ENCODE data around the gene SMC1B.
"Not testable (repeated sequence)": the region's sequence is repeated elsewhere in the genome, so short reads cannot be mapped to it uniquely, and the experiment has no call there.

SMC1B gene

DNA sequence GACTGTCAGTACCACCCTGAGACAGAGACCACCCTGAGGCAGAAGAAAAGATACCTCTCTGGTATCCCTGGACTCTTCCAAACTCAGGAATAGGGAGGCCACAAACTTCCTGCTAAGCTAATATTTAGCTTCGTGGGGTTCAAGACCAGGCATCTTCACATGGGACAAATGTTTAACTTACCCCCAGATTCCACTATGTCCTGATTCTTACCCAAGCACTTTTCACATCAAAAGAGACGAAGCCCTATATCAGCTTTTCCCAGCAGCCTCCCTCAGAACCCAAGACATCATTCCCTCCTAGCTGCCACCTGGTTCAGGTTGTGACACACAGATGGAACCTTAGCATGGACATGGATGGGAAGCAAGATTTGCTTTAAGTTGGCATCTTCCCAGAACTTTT lies 32.1 kb downstream of the SMC1B start:
- H3K4me3 ChIP-seq (replicated peaks; ENCODE audit: low read depth, low read length), result no peak overlapping the region
- TF ChIP-seq, protein P1, sequence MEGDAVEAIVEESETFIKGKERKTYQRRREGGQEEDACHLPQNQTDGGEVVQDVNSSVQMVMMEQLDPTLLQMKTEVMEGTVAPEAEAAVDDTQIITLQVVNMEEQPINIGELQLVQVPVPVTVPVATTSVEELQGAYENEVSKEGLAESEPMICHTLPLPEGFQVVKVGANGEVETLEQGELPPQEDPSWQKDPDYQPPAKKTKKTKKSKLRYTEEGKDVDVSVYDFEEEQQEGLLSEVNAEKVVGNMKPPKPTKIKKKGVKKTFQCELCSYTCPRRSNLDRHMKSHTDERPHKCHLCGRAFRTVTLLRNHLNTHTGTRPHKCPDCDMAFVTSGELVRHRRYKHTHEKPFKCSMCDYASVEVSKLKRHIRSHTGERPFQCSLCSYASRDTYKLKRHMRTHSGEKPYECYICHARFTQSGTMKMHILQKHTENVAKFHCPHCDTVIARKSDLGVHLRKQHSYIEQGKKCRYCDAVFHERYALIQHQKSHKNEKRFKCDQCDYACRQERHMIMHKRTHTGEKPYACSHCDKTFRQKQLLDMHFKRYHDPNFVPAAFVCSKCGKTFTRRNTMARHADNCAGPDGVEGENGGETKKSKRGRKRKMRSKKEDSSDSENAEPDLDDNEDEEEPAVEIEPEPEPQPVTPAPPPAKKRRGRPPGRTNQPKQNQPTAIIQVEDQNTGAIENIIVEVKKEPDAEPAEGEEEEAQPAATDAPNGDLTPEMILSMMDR (IDR thresholded peaks at IDR 0.05; ENCODE audit: low read depth, low read length, missing control alignments), result no peak
- no peak for DNase-seq (ENCODE audit: extremely low read depth, low read depth)

DNA sequence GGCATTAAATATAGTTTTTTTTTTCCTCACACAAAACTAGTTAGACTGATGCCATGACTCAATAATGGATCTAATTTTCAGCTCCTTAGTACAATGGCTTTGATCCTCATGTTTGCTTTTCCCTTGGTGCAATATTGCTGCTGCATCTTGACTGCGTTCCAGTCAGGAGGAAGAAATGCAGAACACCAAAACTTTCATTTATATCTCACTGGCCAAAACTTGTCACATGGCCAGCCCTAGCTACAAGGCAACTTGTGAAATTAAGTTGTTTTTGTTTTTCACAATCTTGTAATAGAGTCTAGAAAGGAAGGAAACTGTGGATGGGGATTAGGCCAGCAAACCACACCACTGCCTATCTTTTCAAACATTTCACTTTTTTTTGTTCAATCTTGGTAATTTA lies 36.7 kb downstream of the SMC1B start:
- H3K4me3 ChIP-seq (replicated peaks; ENCODE audit: low read depth, low read length), result no peak overlapping the region
- TF ChIP-seq, protein P1 (IDR thresholded peaks at IDR 0.05; ENCODE audit: low read depth, low read length, missing control alignments), result no peak
- no peak for DNase-seq (ENCODE audit: extremely low read depth, low read depth)

DNA sequence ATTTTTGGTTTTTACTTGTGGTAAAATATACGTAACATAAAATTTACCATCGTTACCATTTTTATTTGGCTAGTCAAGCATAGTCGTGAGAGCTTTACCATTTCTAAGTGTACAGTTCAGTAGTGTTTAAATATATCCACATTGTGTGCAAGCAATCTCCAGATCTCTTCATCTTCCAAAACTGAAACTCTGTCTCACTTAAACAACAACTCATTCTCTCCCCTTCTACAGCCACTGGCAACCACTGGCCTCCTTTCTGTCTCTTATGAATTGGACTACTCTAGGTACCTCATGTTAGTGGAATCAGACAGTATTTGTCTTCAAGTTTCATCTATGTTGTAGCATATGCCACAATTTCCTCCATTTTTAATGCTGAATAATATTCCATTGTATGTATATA lies 37.4 kb downstream of the SMC1B start:
- TF ChIP-seq, protein P1 (IDR thresholded peaks at IDR 0.05; ENCODE audit: low read depth, low read length, missing control alignments), result no peak
- H3K4me3 ChIP-seq (replicated peaks; ENCODE audit: low read depth, low read length), result no peak overlapping the region
- no peak for DNase-seq (ENCODE audit: extremely low read depth, low read depth)

DNA sequence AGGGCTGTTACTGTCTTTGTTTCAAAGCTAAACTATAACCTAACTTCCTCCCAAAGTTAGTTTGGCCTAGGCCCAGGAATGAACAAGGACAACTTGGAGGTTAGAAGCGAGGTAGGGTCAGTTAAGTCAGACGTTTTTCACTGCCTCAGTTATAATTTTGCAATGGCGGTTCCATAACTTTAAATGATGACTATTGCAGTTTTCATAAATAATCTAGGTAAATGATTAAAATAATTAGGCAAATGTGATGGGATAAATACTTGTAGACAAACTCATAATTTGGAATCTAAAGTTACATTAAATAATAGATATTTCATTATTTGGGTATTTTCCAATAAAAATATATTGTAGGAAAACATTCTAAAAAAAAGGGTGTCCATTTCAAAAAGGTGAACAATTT lies 39.8 kb downstream of the SMC1B start:
- not testable (repeated sequence) for DNase-seq (ENCODE audit: extremely low read depth, low read depth)

DNA sequence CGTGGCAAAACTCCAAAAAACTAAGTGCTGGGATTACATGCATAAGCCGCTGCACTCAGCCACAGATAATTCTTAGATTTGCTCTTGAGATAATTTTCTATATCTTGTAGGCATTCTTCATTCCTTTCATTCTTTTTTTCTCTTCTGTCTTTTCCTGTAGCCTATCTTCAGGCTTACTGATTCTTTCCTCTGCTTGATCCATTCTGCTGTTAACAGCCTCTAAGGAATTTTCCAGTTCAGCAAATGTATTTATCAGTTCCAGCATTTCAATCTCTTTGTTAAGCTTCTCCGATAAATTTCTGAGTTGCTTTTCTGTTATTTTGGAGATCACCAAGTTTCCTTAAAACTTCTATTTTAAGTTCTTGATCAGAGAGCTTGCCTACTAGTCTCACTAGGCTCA lies 46.7 kb downstream of the SMC1B start:
- DNase-seq (ENCODE audit: extremely low read depth, low read depth), result no peak
- H3K4me3 ChIP-seq (replicated peaks; ENCODE audit: low read depth, low read length), result no peak overlapping the region
- TF ChIP-seq, protein P1 (IDR thresholded peaks at IDR 0.05; ENCODE audit: low read depth, low read length, missing control alignments), result no peak

More for the DNA sequence above, 39.8 kb downstream of the SMC1B start:
- H3K4me3 ChIP-seq (replicated peaks; ENCODE audit: low read depth, low read length), result not testable (repeated sequence)

DNA sequence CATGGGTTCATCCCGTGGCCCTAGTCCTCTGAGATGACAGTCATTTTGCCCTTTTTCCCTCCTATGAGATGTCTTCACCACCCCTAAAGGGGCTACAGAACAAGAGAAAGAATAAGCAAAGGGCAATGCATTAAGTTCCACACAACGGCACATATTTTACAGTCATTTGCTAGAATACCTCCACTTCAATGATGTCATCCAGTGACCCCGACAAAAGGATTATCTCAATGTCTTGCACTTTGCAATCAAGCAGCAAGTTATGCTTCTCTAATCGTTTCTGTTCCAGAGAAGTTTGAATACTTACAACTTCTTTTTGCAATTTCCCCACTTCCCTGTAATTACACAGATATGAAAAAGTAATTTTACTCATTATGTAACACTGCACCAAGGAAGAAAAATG lies 53.8 kb downstream of the SMC1B start:
- H3K4me3 ChIP-seq (replicated peaks; ENCODE audit: low read depth, low read length), result no peak overlapping the region
- TF ChIP-seq, protein P1 (IDR thresholded peaks at IDR 0.05; ENCODE audit: low read depth, low read length, missing control alignments), result no peak
- no peak for DNase-seq (ENCODE audit: extremely low read depth, low read depth)

DNA sequence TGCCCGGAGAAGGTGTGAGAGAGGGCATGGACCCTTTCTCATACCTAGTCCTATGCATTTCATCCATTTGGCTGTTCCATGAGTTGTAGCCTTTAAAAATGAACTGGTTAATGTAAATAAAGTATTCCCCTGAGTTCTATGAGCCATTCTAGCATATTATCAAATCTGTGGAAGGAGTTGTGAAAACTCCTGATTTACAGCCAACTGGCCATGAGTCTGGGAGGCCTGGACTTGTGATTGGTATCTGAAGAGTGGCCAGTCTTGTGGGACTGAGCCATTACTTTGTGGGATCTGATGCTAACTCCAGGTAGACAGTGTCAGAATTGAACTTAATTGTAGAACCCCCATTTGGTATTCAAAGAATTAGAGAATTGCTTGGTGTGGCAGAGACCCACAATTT lies 55.3 kb downstream of the SMC1B start:
- TF ChIP-seq, protein P1 (IDR thresholded peaks at IDR 0.05; ENCODE audit: low read depth, low read length, missing control alignments), result no peak
- no peak overlapping the region for H3K4me3 ChIP-seq (replicated peaks; ENCODE audit: low read depth, low read length)
- DNase-seq (ENCODE audit: extremely low read depth, low read depth), result no peak
